Neural progenitor cell (in vitro differentiated cells): ENCODE results near the gene RUVBL1. TPM values are rescaled to one million over a fixed set of nuclear protein-coding genes. Genes with fewer than 3 reads are reported as not detected.
A peak's percentile ranks its signal among the peaks of the same experiment; 100 is the strongest.

Source experiments
- DNase-seq: peaks from one replicate; pipeline ENCODE4 v3.0.0-alpha.2; 2016; ENCODE audit warnings: low spot score
- H2AFZ ChIP-seq: fragments of 200-600 bp; sonication (generic); replicated peaks from 2 replicates; pipeline ENCODE4 v1.6.1; 2016; ENCODE audit warnings: antibody characterized with exemption
- H3F3A ChIP-seq: fragments of 200-600 bp; sonication (generic); 2 replicates; pipeline ENCODE4 v1.6.1; 2016; ENCODE audit warnings: antibody characterized with exemption, low read depth
- H3K27ac ChIP-seq: fragments of 200-600 bp; sonication (generic); 2 replicates; pipeline ENCODE4 v1.5.1; 2016; ENCODE audit warnings: mild to moderate bottlenecking
- H3K27me3 ChIP-seq: fragments of 200-600 bp; sonication (generic); 2 replicates; pipeline ENCODE4 v1.6.1; 2016; ENCODE audit warnings: mild to moderate bottlenecking, moderate library complexity
- H3K36me3 ChIP-seq: fragments of 200-600 bp; sonication (generic); 2 replicates; pipeline ENCODE4 v1.5.1; 2016
- H3K4me1 ChIP-seq: fragments of 200-600 bp; sonication (generic); 2 replicates; pipeline ENCODE4 v1.6.1; 2016; ENCODE audit warnings: mixed run types
- H3K4me2 ChIP-seq: fragments of 200-600 bp; sonication (generic); 2 replicates; pipeline ENCODE4 v1.6.1; 2016
- H3K4me3 ChIP-seq: fragments of 200-600 bp; sonication (generic); 2 replicates; pipeline ENCODE4 v1.5.1; 2016
- H3K79me2 ChIP-seq: fragments of 200-600 bp; sonication (generic); 2 replicates; pipeline ENCODE4 v1.6.1; 2016; ENCODE audit warnings: low read depth
- H3K9ac ChIP-seq: fragments of 200-600 bp; sonication (generic); 2 replicates; pipeline ENCODE4 v1.6.1; 2016
- H3K9me3 ChIP-seq: fragments of 200-600 bp; sonication (generic); 2 replicates; pipeline ENCODE4 v1.5.1; 2016; ENCODE audit warnings: low read depth
- H4K20me1 ChIP-seq: fragments of 200-600 bp; sonication (generic); 2 replicates; pipeline ENCODE4 v1.6.1; 2016; ENCODE audit warnings: low read depth
- H3K27ac Mint-ChIP-seq: 3 replicates; pipeline ENCODE4 v1.8.0; 2021; ENCODE audit warnings: mixed read lengths
- H3K27me3 Mint-ChIP-seq: 2 replicates; pipeline ENCODE4 v1.8.0; 2022; ENCODE audit warnings: low read depth, mild to moderate bottlenecking, inconsistent platforms, moderate library complexity, mixed read lengths; ENCODE audit not compliant: insufficient read depth
- H3K36me3 Mint-ChIP-seq: 3 replicates; pipeline ENCODE4 v1.8.0; 2021; ENCODE audit warnings: mixed read lengths
- H3K4me1 Mint-ChIP-seq: 3 replicates; pipeline ENCODE4 v1.8.0; 2021; ENCODE audit warnings: mixed read lengths
- H3K4me3 Mint-ChIP-seq: 3 replicates; pipeline ENCODE4 v1.8.0; 2021; ENCODE audit warnings: mild to moderate bottlenecking, moderate library complexity, mixed read lengths
- H3K9me3 Mint-ChIP-seq: 3 replicates; pipeline ENCODE4 v1.8.0; 2020; ENCODE audit warnings: mixed read lengths
- CTCF ChIP-seq: fragments of 200-600 bp; sonication (generic); IDR thresholded peaks from 2 replicates; pipeline ENCODE4 v1.5.1; 2017; ENCODE audit warnings: antibody characterized with exemption, mild to moderate bottlenecking
- EZH2 ChIP-seq: fragments of 200-600 bp; sonication (generic); IDR thresholded peaks from 2 replicates; pipeline ENCODE4 v1.6.1; 2017; ENCODE audit warnings: antibody characterized with exemption, mild to moderate bottlenecking, moderate library complexity
- EZH2phosphoT487 ChIP-seq: fragments of 200-600 bp; sonication (generic); IDR thresholded peaks from 2 replicates; pipeline ENCODE4 v1.6.1; 2017; ENCODE audit warnings: antibody characterized with exemption
- total RNA-seq: library from RNA; depleted of rRNA; stranded (reverse); fragments of >200 nt; gene quantifications from 2 replicates; pipeline ENCODE4 v1.2.3, GENCODE V29; 2015; ENCODE audit warnings: low replicate concordance

The RUVBL1 gene
- total RNA-seq, 1 donor from 2014 or later = 110 TPM

GRCh38 chr3:128128251-128128650 is 4.6 kb upstream of the RUVBL1 start:
- peaks cover 2% of the 10 kb centered on the region for H3K27me3 Mint-ChIP-seq
- H3K9me3 Mint-ChIP-seq = peaks cover 2% of the 10 kb centered on the region
- H3K36me3 ChIP-seq = no peaks in the 10 kb centered on the region
- H3K9ac ChIP-seq = no peak overlapping the region
- no peak overlapping the region for H3K4me2 ChIP-seq
- TF ChIP-seq EZH2 = no peak
- TF ChIP-seq EZH2phosphoT487 = no peak
- TF ChIP-seq CTCF = no peak
- no peaks in the 10 kb centered on the region for H4K20me1 ChIP-seq
- H3K4me1 Mint-ChIP-seq = peaks cover 9% of the 10 kb centered on the region
- peaks cover 12% of the 10 kb centered on the region for H3F3A ChIP-seq
- H3K27ac Mint-ChIP-seq = no peak overlapping the region
- no peak overlapping the region for H2AFZ ChIP-seq
- H3K36me3 Mint-ChIP-seq = no peaks in the 10 kb centered on the region
- DNase-seq = no peak
- no peak overlapping the region for H3K4me3 ChIP-seq
- H3K79me2 ChIP-seq = peaks cover under 1% of the 10 kb centered on the region
- no peak overlapping the region for H3K4me3 Mint-ChIP-seq
- H3K27me3 ChIP-seq = peaks cover 15% of the 10 kb centered on the region
- no peak overlapping the region for H3K27ac ChIP-seq
- no peaks in the 10 kb centered on the region for H3K4me1 ChIP-seq
- H3K9me3 ChIP-seq = no peaks in the 10 kb centered on the region

DNA sequence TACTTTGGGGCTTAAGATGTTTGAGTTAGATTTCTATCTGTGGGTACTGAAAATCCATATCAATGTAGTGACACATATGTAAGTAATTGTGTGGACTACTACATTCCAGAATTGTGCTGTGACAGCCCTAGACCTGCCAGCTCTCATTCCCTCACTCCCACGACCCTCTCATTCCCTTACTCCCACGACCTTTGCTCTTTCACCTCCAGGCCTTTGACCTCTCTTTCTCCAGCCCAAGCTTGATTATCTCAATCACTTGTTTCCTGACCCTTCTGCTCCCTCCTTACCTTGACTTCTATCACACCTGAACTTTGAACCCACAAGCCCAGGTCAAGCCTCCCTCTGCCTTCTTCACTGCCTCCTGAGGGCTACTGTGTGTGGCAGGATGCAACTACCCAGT is 3.6 kb upstream of the RUVBL1 start:
- Mint-ChIP-seq H3K4me1 (peaks cover 17% of the 10 kb centered on the region), H3K27me3 (no peaks in the 10 kb centered on the region), H3K27ac (no peak overlapping the region), H3K4me3 (no peak overlapping the region), H3K36me3 (no peaks in the 10 kb centered on the region), H3K9me3 (no peaks in the 10 kb centered on the region)
- no peak overlapping the region for H3K4me2 ChIP-seq
- TF ChIP-seq EZH2phosphoT487 (no peak), EZH2 (no peak), CTCF (no peak)
- H4K20me1 ChIP-seq = peaks cover 9% of the 10 kb centered on the region
- H3K27me3 ChIP-seq = peaks cover 15% of the 10 kb centered on the region
- no peak overlapping the region for H3K4me3 ChIP-seq
- H3K4me1 ChIP-seq = peaks cover 6% of the 10 kb centered on the region
- H3K9ac ChIP-seq = no peak overlapping the region
- DNase-seq = no peak
- H3K9me3 ChIP-seq = no peaks in the 10 kb centered on the region
- H3K36me3 ChIP-seq = no peaks in the 10 kb centered on the region
- H2AFZ ChIP-seq = no peak overlapping the region
- H3K27ac ChIP-seq = no peak overlapping the region
- peaks cover 15% of the 10 kb centered on the region for H3F3A ChIP-seq
- H3K79me2 ChIP-seq = peaks cover 11% of the 10 kb centered on the region

DNA sequence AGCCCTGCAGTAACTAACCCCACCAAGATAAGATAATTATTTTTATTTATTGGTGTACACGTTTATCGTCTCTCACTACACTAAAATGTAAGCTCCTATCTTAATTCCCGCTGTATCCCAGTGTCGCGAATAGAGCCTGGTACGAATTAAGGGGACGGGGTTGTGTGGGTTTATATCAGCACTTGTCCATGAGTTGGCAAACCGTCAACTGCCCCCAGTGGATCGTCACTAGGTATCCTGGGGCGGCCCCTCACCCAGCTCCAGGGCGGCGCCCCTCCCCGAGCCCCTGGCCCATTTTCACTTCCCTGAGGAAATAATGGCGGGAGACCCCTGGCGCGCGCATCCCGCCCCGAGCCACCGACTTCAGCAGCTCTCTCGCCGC is 465 bp downstream of the RUVBL1 start:
- Mint-ChIP-seq H3K4me1 (peaks cover 23% of the 10 kb centered on the region), H3K4me3 (peak overlapping the region; percentile 99), H3K9me3 (no peaks in the 10 kb centered on the region), H3K36me3 (peaks cover 2% of the 10 kb centered on the region), H3K27ac (peak overlapping the region; percentile 94), H3K27me3 (no peaks in the 10 kb centered on the region)
- H3K79me2 ChIP-seq = peaks cover 31% of the 10 kb centered on the region
- H3K4me2 ChIP-seq = peak overlapping the region; percentile 81
- H3K4me1 ChIP-seq = peaks cover 6% of the 10 kb centered on the region
- no peak for TF ChIP-seq EZH2
- no peak for TF ChIP-seq EZH2phosphoT487
- TF ChIP-seq CTCF = no peak
- DNase-seq = no peak
- peak overlapping the region; percentile 57 for H3K9ac ChIP-seq
- no peaks in the 10 kb centered on the region for H3K36me3 ChIP-seq
- peak overlapping the region; percentile 69 for H3K27ac ChIP-seq
- peak overlapping the region; percentile 71 for H3K4me3 ChIP-seq
- peak overlapping the region; percentile 69 for H2AFZ ChIP-seq
- peaks cover 11% of the 10 kb centered on the region for H4K20me1 ChIP-seq
- peaks cover under 1% of the 10 kb centered on the region for H3K27me3 ChIP-seq
- H3K9me3 ChIP-seq = no peaks in the 10 kb centered on the region
- H3F3A ChIP-seq = peaks cover 15% of the 10 kb centered on the region
